NCI-H226 (cell line): Measurements from ENCODE around the gene CTAG1A.
"Not testable (repeated sequence)": the region's sequence is repeated elsewhere in the genome, so short reads cannot be mapped to it uniquely, and the experiment has no call there.

Experiments
- DNase-seq: peaks from one replicate; pipeline ENCODE4 v3.0.0-alpha.2; 2015

CTAG1A gene

GRCh38 chrX:154584585-154585183, at the start of gene CTAG1A:
TSS of gene CTAG1A (plus strand) at chrX:154585133. CDS start at chrX:154585207, 74 bp downstream.
- DNase-seq: not testable (repeated sequence)

DNA sequence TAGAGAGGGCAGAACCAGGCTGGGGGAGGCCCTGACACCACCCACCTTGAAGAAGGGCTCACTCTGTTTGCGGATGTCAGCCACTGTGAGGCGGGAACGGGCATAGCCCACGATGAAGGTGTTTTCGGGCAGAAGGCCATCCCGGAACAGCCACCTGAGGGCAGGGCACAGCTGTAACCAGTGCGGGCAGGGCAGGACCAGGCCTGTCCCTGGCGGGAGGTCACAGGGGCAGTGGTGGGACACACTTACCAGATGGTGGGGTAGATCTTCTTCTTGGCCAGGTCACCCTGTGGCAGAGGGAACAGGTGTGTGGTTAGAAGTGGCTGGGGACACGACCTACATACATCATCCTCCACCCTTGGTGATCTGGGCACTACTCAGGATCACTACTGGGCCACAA, 49.0 kb upstream of the CTAG1A start:
- no peak for DNase-seq

DNA sequence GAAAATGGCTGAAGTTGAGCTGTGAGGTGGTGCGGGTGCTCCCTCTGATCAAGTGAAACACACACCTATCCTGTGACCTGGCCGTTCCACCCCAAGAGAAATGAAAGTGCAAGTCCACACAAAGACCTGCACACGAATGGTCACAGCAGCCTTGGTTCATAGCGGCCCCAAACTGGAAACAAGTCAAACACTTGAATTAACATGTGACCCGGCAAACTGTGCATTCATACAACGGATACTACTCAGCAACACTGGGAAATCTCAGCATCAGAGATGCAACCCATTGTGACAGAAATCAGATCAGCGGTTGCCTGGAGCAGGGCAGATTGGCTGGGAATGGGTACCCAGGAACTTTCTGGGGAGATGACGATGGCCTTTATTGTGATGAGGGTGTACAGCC, 45.9 kb upstream of the CTAG1A start:
- DNase-seq: no peak

DNA sequence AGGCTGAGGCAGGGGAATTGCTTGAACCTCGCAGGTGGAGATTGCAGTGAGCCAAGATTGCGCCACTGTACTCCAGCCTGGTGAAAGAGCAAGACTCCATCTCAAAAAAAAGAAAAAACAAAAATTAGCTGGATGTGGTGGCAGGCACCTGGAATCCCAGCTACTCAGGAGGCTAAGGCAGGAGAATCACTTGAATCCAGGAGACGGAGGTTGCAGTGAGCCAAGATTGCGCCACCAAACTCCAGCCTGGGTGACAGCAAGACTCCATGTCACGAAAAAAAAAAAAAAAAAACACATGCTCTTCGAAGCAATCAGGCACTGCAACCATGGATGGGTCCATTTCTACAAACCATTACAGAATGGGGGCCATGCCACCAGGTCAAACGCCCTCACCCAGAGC, 44.6 kb upstream of the CTAG1A start:
- DNase-seq: not testable (repeated sequence)

DNA sequence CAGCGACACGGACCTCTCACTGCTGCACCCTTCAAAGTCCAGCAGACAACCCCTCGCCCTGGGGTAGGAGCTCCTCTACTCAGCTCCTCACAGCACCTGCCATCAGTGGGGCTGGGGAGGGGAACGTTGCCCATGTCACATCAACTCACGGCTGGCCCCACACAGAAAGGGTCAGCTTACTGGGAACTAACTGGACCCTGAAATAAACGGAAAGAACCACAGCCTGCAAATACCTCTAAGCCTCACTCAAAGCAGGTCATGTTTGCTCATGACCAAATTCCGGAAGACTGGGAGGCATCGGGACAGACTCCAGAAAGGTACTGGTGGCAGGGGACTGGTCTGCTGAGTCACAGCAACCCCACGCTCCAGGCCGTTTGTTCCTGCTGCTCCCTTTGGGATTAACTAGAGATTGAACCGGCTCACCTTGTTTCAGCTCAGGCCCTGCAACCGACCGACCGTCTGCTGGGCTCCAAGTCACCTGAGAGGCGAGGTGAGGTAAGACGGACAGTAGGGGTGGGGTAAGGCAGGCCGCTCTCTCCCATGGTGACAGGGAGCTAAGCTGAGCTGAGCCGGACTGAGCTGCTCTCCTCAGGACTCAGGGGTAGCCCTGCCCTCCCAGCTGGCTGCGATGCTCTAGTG, 43.9 kb upstream of the CTAG1A start:
- no peak for DNase-seq

DNA sequence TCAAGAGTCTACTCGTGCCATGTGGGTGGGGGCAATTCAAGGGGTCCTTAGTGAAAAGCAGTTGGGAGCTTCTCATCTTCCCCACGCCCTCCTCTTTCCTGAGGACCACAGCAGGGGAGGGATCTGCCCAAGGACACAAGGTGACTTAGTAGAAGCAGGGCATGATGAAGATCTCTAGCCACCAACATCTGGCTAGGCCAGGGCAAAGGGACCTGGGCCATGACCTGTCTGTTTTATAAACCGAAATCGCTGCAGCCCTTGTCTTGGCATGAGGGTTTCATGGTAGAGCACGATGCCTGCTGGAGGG, 43.4 kb upstream of the CTAG1A start:
- DNase-seq: no peak

GRCh38 chrX:154541896-154542722, 42.8 kb upstream of the CTAG1A start:
- peak; percentile 79 for DNase-seq

DNA sequence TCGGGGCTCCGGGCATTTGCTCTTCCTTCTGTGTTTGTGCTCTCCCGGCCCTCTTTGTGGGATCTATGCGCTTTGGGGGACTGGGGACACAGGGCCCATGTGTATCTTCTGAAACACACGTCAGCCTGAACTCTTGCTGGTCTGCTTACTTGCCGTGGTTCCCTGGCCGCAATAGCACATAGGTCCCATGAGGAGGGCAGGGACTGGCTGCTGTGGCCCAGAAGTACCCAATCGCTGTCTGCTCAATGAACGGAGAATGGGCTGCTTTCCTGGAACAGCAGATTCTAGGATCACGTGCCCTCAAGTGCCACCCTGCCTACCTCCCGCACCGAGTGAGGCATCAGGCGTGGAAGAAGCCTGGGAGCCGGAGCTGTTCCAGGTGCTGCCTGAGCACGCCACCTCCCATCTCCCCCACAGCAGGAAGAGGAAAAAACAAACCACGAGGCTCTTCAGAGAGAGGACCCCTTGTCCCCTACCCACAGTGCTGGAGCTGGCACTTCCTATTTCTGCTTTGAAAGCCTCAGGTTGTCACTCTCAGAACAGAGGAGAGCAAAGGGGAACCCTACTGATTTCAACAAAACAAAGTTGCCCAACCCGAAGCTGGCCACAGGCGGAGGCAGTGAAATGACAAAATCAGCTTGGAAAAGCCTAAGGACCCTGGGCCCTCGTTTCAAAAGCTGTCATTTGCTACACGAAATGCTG, 42.1 kb upstream of the CTAG1A start:
- DNase-seq: no peak

- no peak for DNase-seq
These were observed 39.2 kb upstream of the CTAG1A start for GRCh38 chrX:154545673-154546274.

- peak; percentile 42 for DNase-seq
These were observed 38.3 kb upstream of the CTAG1A start, which contains the start of gene G6PD for GRCh38 chrX:154546354-154547244. TSS of gene G6PD (minus strand) at chrX:154546846. CDS start at chrX:154546155, 691 bp downstream.

DNA sequence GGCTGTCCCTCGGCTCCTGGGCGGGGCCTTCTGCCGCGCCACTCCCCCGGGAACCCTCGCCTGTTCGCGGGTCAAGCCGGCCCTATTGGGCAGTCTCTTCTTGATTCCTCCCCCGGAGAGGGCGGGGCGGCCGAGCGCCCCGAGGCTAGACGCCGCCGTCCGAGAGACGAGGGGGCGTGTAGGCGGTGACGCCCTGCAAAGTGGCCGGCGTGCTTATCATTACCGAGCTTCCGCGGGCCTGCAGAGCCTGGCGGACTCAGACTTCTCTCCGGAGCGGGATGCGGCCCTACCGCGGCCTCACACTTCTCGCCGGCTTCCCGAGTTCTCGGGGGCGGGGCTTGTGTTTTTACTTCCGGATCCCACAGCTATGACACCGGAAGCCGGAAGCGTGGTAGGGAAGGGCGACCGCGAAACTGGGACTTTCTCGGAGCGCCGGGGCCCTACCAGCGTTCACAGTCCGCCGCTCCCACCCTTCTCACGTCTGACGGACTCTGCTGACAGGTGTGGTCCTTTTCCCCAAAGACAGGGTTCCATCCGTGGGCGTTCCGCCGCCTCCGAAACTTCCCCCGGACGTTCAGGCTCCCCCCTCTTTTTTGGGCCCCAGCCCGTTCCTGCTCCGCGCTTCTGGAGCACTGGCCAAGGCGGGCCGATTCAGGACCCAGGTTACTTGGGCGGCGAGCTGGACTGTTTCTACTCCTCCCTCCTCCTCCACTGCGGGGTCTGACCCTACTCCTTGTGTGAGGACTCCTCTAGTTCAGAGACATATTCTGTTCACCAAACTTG, 37.5 kb upstream of the CTAG1A start, which contains the start of gene IKBKG:
IKBKG (plus strand) TSS at position 376 of the 783 bp plus-strand sequence. CDS start 4,383 bp downstream, outside the sequence.
- DNase-seq: peak; percentile 87

GRCh38 chrX:154548028-154548316, 37.0 kb upstream of the CTAG1A start:
- DNase-seq: no peak

DNA sequence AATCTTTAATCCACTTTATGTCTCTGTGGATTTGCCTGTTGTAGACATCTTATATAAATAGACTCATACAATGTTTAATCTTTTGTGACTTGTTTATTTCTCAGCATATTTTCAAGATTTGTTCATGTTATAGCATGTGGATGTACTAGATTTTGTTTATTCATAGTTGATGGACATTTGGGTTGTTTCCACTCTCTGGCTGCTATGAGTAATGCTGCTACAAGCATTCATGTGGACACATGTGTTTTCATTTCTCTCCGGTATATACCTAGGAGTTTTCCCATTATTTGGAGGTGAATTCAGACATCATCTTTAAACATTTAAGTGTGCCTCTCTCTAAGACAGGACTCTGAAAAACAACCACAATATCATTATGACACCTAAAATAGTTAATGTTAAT, 35.2 kb upstream of the CTAG1A start:
- no peak for DNase-seq

GRCh38 chrX:154552112-154552806, 32.7 kb upstream of the CTAG1A start:
- DNase-seq: not testable (repeated sequence)

DNA sequence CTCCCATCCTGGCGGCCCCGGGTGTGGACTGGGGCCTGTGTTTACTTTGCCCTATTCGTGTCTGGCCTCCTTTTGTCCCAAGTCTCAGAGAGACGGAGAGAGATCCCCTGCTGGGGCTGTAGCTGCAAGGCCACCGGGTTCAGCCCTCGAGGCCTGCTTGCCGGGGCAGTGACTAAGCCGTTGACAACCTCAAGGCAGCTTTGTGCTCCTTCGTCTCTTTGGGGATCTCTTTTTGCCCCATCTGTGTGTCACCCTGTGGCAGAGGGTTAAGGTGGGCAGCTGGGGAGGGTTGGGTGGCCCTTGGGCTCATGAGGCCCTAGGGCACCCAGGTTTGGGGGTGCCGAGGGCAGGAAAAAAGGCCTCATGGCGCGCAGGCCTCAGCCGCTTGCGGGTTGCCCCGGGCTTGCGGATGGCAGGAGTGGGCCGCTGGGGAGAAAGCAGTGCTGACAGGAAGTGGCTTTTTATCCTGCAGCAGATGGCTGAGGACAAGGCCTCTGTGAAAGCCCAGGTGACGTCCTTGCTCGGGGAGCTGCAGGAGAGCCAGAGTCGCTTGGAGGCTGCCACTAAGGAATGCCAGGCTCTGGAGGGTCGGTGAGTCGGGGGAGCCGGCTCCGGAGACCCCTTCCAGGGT, 26.8 kb upstream of the CTAG1A start:
- DNase-seq: not testable (repeated sequence)

DNA sequence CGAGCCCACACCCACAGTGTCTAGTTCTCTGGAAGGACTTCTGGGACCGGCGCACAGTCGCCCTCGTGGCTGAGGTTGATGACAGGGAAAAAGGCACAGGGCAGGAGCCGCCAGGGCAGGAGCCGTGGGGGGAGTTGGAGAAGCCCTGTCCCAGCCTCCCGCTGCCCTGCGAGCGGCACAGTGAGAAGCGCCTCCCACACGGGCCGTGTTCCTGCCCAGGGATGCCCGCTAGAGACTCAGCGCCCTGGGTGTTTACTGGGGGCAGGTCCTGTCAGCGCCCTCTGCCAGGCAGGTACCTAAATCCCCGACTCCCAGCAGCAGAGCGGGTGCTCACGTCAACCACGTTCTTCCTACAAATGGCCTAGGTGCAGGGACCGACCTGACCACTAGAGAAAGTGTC, 26.0 kb upstream of the CTAG1A start:
- DNase-seq: not testable (repeated sequence)

DNA sequence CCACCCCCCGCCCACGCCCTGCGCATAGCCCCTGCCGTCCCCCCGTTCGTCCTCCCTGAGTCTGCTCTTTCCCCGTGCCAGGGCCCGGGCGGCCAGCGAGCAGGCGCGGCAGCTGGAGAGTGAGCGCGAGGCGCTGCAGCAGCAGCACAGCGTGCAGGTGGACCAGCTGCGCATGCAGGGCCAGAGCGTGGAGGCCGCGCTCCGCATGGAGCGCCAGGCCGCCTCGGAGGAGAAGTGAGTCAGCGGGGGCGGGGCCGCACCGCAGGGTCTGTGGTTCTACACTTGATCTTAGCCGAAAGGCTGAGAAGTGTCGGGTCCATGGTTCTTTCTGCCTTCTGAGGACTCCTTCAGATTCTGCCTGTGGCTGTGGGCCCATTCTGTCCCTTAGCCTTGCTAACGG, 24.6 kb upstream of the CTAG1A start:
- DNase-seq: not testable (repeated sequence)

- not testable (repeated sequence) for DNase-seq
These were observed 22.6 kb upstream of the CTAG1A start for GRCh38 chrX:154562295-154562694.

DNA sequence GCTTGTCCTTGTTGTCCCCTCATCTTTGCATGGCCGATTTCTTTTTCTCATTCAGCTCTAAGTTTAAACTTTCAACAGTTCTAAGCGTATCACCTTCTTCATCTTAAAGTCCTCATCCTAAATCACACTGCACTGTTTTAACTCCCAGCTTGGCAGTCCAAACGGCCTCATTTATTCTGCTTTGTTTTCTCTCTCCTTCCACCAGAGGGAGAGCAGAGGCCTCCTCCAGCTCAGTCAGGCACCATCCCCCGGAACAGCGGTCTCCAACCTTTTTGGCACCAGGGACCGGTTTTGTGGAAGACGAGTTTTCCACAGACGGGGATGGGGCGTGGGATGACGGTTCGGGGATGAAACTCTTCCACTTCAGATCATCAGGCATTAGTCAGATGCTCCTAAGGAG, 14.6 kb upstream of the CTAG1A start:
- DNase-seq: not testable (repeated sequence)

DNA sequence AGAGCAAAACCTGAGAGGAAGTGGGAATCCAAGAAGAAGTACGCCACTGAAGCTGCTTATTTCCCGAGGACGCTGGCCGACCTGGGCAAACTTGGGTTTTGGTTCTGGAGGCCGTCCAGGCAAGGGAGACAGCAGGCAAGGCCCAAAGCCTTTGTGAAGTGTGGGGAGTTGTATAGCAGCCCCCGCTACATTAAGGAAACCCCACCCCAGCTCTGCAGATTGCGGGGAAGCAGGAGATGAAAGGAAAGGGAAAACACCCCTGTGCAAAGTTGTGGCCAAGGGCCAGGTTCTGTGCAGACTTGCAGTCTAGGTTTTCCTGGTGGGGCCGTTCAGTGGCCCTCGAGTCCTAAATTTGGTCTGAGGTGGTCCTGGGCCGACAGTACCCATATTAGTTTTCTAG, 11.9 kb upstream of the CTAG1A start:
- DNase-seq: not testable (repeated sequence)
